Gastroesophageal sphincter (tissue), 3 donors: ENCODE results near the gene MTX2.

Source experiments
- POLR2A ChIP-seq, 2 donors: fragments of 450-650 bp; IDR thresholded peaks; one replicate each; pipeline ENCODE4 v1.6.1; 2017; ENCODE audit warnings: antibody characterized with exemption in 2 of 2, mild to moderate bottlenecking in 2 of 2, moderate library complexity in 1 of 2
- POLR2AphosphoS5 ChIP-seq: sonication (generic); formaldehyde crosslinking; IDR thresholded peaks from one replicate; pipeline ENCODE4 v1.6.1; 2017; ENCODE audit warnings: antibody characterized with exemption
- TF ChIP-seq, protein P1 (sequence below), 4 experiments: fragments of 200-600 bp in 2 of 4; fragments of 450-650 bp in 2 of 4; sonication (generic) in 1 of 4; IDR thresholded peaks; one replicate each; pipeline ENCODE4 v1.5.1; 2017 to 2019; ENCODE audit warnings: antibody characterized with exemption in 4 of 4, mild to moderate bottlenecking in 2 of 4, moderate library complexity in 2 of 4

DNA sequence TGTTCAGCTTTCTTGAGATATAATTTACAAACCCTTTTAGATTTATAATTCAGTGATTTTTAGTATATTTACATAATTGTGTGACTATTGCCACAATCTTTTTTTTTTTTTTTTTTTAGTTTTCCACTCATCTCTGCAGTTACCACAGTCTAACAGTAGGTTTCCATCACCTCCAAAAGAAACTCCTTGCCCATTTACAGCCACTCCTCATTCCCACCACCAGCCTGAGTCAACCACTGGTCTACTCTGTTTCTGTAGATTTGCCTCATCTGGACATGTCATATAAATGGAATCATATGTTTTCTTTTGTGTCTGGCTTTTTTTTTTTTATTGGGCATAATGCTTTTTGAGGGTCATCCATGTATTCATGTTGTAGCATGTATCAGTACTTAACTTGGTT, 16.1 kb downstream of the MTX2 start:
- TF ChIP-seq, protein P1, sequence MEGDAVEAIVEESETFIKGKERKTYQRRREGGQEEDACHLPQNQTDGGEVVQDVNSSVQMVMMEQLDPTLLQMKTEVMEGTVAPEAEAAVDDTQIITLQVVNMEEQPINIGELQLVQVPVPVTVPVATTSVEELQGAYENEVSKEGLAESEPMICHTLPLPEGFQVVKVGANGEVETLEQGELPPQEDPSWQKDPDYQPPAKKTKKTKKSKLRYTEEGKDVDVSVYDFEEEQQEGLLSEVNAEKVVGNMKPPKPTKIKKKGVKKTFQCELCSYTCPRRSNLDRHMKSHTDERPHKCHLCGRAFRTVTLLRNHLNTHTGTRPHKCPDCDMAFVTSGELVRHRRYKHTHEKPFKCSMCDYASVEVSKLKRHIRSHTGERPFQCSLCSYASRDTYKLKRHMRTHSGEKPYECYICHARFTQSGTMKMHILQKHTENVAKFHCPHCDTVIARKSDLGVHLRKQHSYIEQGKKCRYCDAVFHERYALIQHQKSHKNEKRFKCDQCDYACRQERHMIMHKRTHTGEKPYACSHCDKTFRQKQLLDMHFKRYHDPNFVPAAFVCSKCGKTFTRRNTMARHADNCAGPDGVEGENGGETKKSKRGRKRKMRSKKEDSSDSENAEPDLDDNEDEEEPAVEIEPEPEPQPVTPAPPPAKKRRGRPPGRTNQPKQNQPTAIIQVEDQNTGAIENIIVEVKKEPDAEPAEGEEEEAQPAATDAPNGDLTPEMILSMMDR (IDR thresholded peaks at IDR 0.05), result no peak
- TF ChIP-seq POLR2AphosphoS5 (no peak), POLR2A (IDR thresholded peaks at IDR 0.05) (no peak)
